ENCODE data around the gene PIK3C2G. TPM values are rescaled to one million over a fixed set of nuclear protein-coding genes. Genes with fewer than 3 reads are reported as not detected.
"Not testable (repeated sequence)": the region's sequence is repeated elsewhere in the genome, so short reads cannot be mapped to it uniquely, and the experiment has no call there.

PIK3C2G gene
- total RNA-seq, 1 experiment from 2014 or later, result not detected

- TF ChIP-seq EZH2 (IDR thresholded peaks at IDR 0.05; ENCODE audit: low read length, unreplicated experiment) (no peak), CTCF (conservative IDR thresholded peaks at IDR 0.05; ENCODE audit: low read depth, low read length) (no peak), EZH2phosphoT487 (IDR thresholded peaks at IDR 0.05; ENCODE audit: borderline replicate concordance, low read length) (no peak)
- no peaks in the 10 kb centered on the region for H3F3A ChIP-seq (ENCODE audit: low read length, unreplicated experiment)
- H3K36me3 ChIP-seq (ENCODE audit: low read depth, low read length), result no peaks in the 10 kb centered on the region
- H3K4me3 ChIP-seq (ENCODE audit: low read length), result no peak overlapping the region
- intact Hi-C loops (cut with micrococcal nuclease), result no loop called here
- POLR2A ChIA-PET (ENCODE audit: unreplicated experiment), result no interaction called here
- no peaks in the 10 kb centered on the region for H3K9me3 ChIP-seq (ENCODE audit: low read length)
- no peak overlapping the region for H2AFZ ChIP-seq (ENCODE audit: low read length)
- DNase-seq (peak; percentile 95), ATAC-seq (peak; percentile 99)
- H3K4me2 ChIP-seq (ENCODE audit: low read length), result peak overlapping the region; percentile 61
- CTCF ChIA-PET, result no interaction called here
- BruUV-seq (replicated peaks), result no TSS peak
- H3K4me1 ChIP-seq (ENCODE audit: insufficient read depth, low read length), result peaks cover 22% of the 10 kb centered on the region
- no peaks in the 10 kb centered on the region for H3K79me2 ChIP-seq (ENCODE audit: low read length)
- no peaks in the 10 kb centered on the region for H3K9me2 ChIP-seq (replicated peaks; ENCODE audit: low read length)
- H3K9ac ChIP-seq (ENCODE audit: low read length), result peak overlapping the region; percentile 50; the same call in 1 of the 2 replicates
- peak overlapping the region; percentile 93 for H3K27ac ChIP-seq (ENCODE audit: low read length)
- H3K27me3 ChIP-seq (ENCODE audit: low read length), result no peaks in the 10 kb centered on the region
- no peaks in the 10 kb centered on the region for H4K20me1 ChIP-seq (ENCODE audit: low read length)
Observed at GRCh38 chr12:18690653-18691052, 429.3 kb downstream of the PIK3C2G start.

GRCh38 chr12:18693986-18694385 is 432.7 kb downstream of the PIK3C2G start:
- BruUV-seq (replicated peaks); H3K27ac ChIP-seq (ENCODE audit: low read length); H4K20me1 ChIP-seq (ENCODE audit: low read length); H3K4me3 ChIP-seq (ENCODE audit: low read length); CTCF ChIA-PET; H3K36me3 ChIP-seq (ENCODE audit: low read depth, low read length); H3F3A ChIP-seq (ENCODE audit: low read length, unreplicated experiment); POLR2A ChIA-PET (ENCODE audit: unreplicated experiment); intact Hi-C loops (cut with micrococcal nuclease); H3K4me2 ChIP-seq (ENCODE audit: low read length); H3K9me2 ChIP-seq (replicated peaks; ENCODE audit: low read length); H2AFZ ChIP-seq (ENCODE audit: low read length); ATAC-seq; DNase-seq; H3K9ac ChIP-seq (ENCODE audit: low read length); H3K79me2 ChIP-seq (ENCODE audit: low read length); H3K27me3 ChIP-seq (ENCODE audit: low read length); H3K9me3 ChIP-seq (ENCODE audit: low read length): not testable (repeated sequence)
- peaks cover 33% of the 10 kb centered on the region for H3K4me1 ChIP-seq (ENCODE audit: insufficient read depth, low read length)

GRCh38 chr12:18696971-18697602 is 435.8 kb downstream of the PIK3C2G start:
- Histone ChIP-seq H3K9me2 (replicated peaks; ENCODE audit: low read length) (no peaks in the 10 kb centered on the region), H4K20me1 (ENCODE audit: low read length) (no peaks in the 10 kb centered on the region), H3K27me3 (ENCODE audit: low read length) (no peaks in the 10 kb centered on the region), H2AFZ (ENCODE audit: low read length) (peak overlapping the region; percentile 78), H3K4me2 (ENCODE audit: low read length) (peak overlapping the region; percentile 73), H3K4me1 (ENCODE audit: insufficient read depth, low read length) (peaks cover 12% of the 10 kb centered on the region), H3K9me3 (ENCODE audit: low read length) (no peaks in the 10 kb centered on the region), H3K9ac (ENCODE audit: low read length) (peak overlapping the region; percentile 36; the same call in 1 of the 2 replicates), H3K79me2 (ENCODE audit: low read length) (no peaks in the 10 kb centered on the region), H3K27ac (ENCODE audit: low read length) (peak overlapping the region; percentile 60), H3K4me3 (ENCODE audit: low read length) (peak overlapping the region; percentile 23; the same call in 1 of the 2 replicates), H3F3A (ENCODE audit: low read length, unreplicated experiment) (no peaks in the 10 kb centered on the region), H3K36me3 (ENCODE audit: low read depth, low read length) (no peaks in the 10 kb centered on the region)
- DNase-seq, result peak; percentile 63
- BruUV-seq (replicated peaks), result no TSS peak
- intact Hi-C loops (cut with micrococcal nuclease), result no loop called here
- peak; percentile 84 for ATAC-seq
- CTCF ChIA-PET, result no interaction called here
- POLR2A ChIA-PET (ENCODE audit: unreplicated experiment), result no interaction called here
- no peak for TF ChIP-seq EZH2phosphoT487 (IDR thresholded peaks at IDR 0.05; ENCODE audit: borderline replicate concordance, low read length)

Other genes starting within 250 kb of the PIK3C2G start
- gene RERGL, start 171.3 kb upstream of the PIK3C2G start, total RNA-seq (2014; rRNA removed), result not detected in 2 replicates

Data from PC-3 (cell line).